HG03159 (cell line): Measurements from ENCODE around the gene TMEM232.
"Not testable (repeated sequence)": the region's sequence is repeated elsewhere in the genome, so short reads cannot be mapped to it uniquely, and the experiment has no call there.

Experiments
- ATAC-seq: cut with Tn5 transposase; IDR thresholded peaks from one replicate; pipeline ENCODE4 v1.9.1; 2021; ENCODE audit warnings: mild to moderate bottlenecking, moderate library complexity; ENCODE audit not compliant: unreplicated experiment

The TMEM232 gene

GRCh38 chr5:110726249-110727024, at the start of gene TMEM232:
TSS of gene TMEM232 (minus strand) at chr5:110726671. CDS start at chr5:110667352, 59,319 bp downstream.
- peak; percentile 100 for ATAC-seq

GRCh38 chr5:110770286-110770685, 43.8 kb upstream of the TMEM232 start:
- no peak for ATAC-seq

GRCh38 chr5:110769000-110769681, 42.7 kb upstream of the TMEM232 start:
- ATAC-seq: no peak

- no peak for ATAC-seq
These were observed 41.8 kb upstream of the TMEM232 start for GRCh38 chr5:110768138-110768860.

GRCh38 chr5:110760158-110760557, 33.7 kb upstream of the TMEM232 start:
- no peak for ATAC-seq

- ATAC-seq: no peak
These were observed 30.8 kb upstream of the TMEM232 start for GRCh38 chr5:110757118-110757729.

GRCh38 chr5:110754181-110754580, 27.7 kb upstream of the TMEM232 start:
- no peak for ATAC-seq

- no peak for ATAC-seq
These were observed 27.1 kb upstream of the TMEM232 start for GRCh38 chr5:110753600-110753999.

- ATAC-seq: peak; percentile 12
These were observed 26.5 kb upstream of the TMEM232 start for GRCh38 chr5:110752953-110753352.

- ATAC-seq: peak; percentile 97
These were observed 25.7 kb upstream of the TMEM232 start for GRCh38 chr5:110751902-110752762.

- peak; percentile 96 for ATAC-seq
These were observed 12.6 kb upstream of the TMEM232 start, which contains the start of gene SLC25A46 for GRCh38 chr5:110738812-110739651. TSS of gene SLC25A46 (plus strand) at chr5:110739007. CDS start at chr5:110739120, 113 bp downstream.

- peak; percentile 71 for ATAC-seq
These were observed 12.0 kb upstream of the TMEM232 start for GRCh38 chr5:110738503-110738811.

GRCh38 chr5:110736753-110737152, 10.3 kb upstream of the TMEM232 start:
- ATAC-seq: no peak

GRCh38 chr5:110735556-110735955, 9.1 kb upstream of the TMEM232 start:
- ATAC-seq: no peak

- ATAC-seq: no peak
These were observed 7.6 kb upstream of the TMEM232 start for GRCh38 chr5:110734101-110734500.

- ATAC-seq: not testable (repeated sequence)
These were observed 5.0 kb upstream of the TMEM232 start for GRCh38 chr5:110731499-110731898.

GRCh38 chr5:110727025-110727314, 499 bp upstream of the TMEM232 start:
- ATAC-seq: peak; percentile 66

GRCh38 chr5:110718311-110718710, 8.2 kb downstream of the TMEM232 start:
- ATAC-seq: no peak
